WERI-Rb-1 (cell line): Measurements from ENCODE around the gene METAP1.
"Not testable (repeated sequence)": the region's sequence is repeated elsewhere in the genome, so short reads cannot be mapped to it uniquely, and the experiment has no call there.

Source experiments
- DNase-seq: peaks from one replicate; pipeline ENCODE4 v3.0.0-alpha.2; 2020
- H3K27ac ChIP-seq: fragments of 250-450 bp; sonication (Bioruptor Pico); 2 replicates; pipeline ENCODE4 v1.5.1; 2020; ENCODE audit warnings: mild to moderate bottlenecking, moderate library complexity
- H3K27me3 ChIP-seq: fragments of 250-450 bp; sonication (Bioruptor Pico); 2 replicates; pipeline ENCODE4 v1.5.1; 2021; ENCODE audit warnings: mild to moderate bottlenecking, low read depth, moderate library complexity; ENCODE audit not compliant: insufficient read depth, severe bottlenecking
- H3K36me3 ChIP-seq: fragments of 250-450 bp; sonication (Bioruptor Pico); 2 replicates; pipeline ENCODE4 v1.5.1; 2020; ENCODE audit warnings: mild to moderate bottlenecking, moderate library complexity
- H3K4me3 ChIP-seq: 2 replicates; pipeline ENCODE4 v1.5.1; 2011; ENCODE audit warnings: low read depth, mild to moderate bottlenecking, control low read depth, low read length
- H3K9me3 ChIP-seq: fragments of 250-450 bp; sonication (Bioruptor Pico); 2 replicates; pipeline ENCODE4 v1.5.1; 2021; ENCODE audit warnings: mild to moderate bottlenecking, moderate library complexity; ENCODE audit not compliant: severe bottlenecking
- CTCF ChIP-seq: IDR thresholded peaks from 2 replicates; pipeline ENCODE4 v1.5.1; 2011; ENCODE audit warnings: low read depth, mild to moderate bottlenecking, control low read depth, inconsistent platforms, low read length

Gene METAP1

GRCh38 chr4:99099311-99099710 lies 103.8 kb downstream of the METAP1 start:
- peaks cover 3% of the 10 kb centered on the region for H3K9me3 ChIP-seq
- H3K36me3 ChIP-seq, result no peaks in the 10 kb centered on the region
- no peak for DNase-seq
- no peak overlapping the region for H3K27ac ChIP-seq
- no peak for TF ChIP-seq CTCF
- no peaks in the 10 kb centered on the region for H3K27me3 ChIP-seq
- no peak overlapping the region for H3K4me3 ChIP-seq

- not testable (repeated sequence) for H3K36me3 ChIP-seq, H3K4me3 ChIP-seq, H3K27me3 ChIP-seq, H3K9me3 ChIP-seq, DNase-seq, H3K27ac ChIP-seq
These were observed 104.3 kb downstream of the METAP1 start for GRCh38 chr4:99099814-99100213.

GRCh38 chr4:99100876-99101275 lies 105.4 kb downstream of the METAP1 start:
- H3K36me3 ChIP-seq, result no peaks in the 10 kb centered on the region
- no peaks in the 10 kb centered on the region for H3K9me3 ChIP-seq
- H3K27ac ChIP-seq, result no peak overlapping the region
- TF ChIP-seq CTCF, result no peak
- DNase-seq, result no peak
- no peaks in the 10 kb centered on the region for H3K27me3 ChIP-seq
- no peak overlapping the region for H3K4me3 ChIP-seq

- H3K9me3 ChIP-seq, result no peaks in the 10 kb centered on the region
- no peak for DNase-seq
- H3K4me3 ChIP-seq, result no peak overlapping the region
- TF ChIP-seq CTCF, result no peak
- no peaks in the 10 kb centered on the region for H3K27me3 ChIP-seq
- no peak overlapping the region for H3K27ac ChIP-seq
- no peaks in the 10 kb centered on the region for H3K36me3 ChIP-seq
These were observed 107.1 kb downstream of the METAP1 start for GRCh38 chr4:99102634-99103033.

GRCh38 chr4:99103166-99103565 lies 107.6 kb downstream of the METAP1 start:
- DNase-seq, result no peak
- Histone ChIP-seq H3K36me3 (no peaks in the 10 kb centered on the region), H3K9me3 (no peaks in the 10 kb centered on the region), H3K27ac (no peak overlapping the region), H3K27me3 (no peaks in the 10 kb centered on the region), H3K4me3 (no peak overlapping the region)
- no peak for TF ChIP-seq CTCF

GRCh38 chr4:99104153-99104552 lies 108.6 kb downstream of the METAP1 start:
- no peaks in the 10 kb centered on the region for H3K27me3 ChIP-seq
- H3K27ac ChIP-seq, result no peak overlapping the region
- no peak for TF ChIP-seq CTCF
- no peaks in the 10 kb centered on the region for H3K9me3 ChIP-seq
- H3K4me3 ChIP-seq, result no peak overlapping the region
- no peaks in the 10 kb centered on the region for H3K36me3 ChIP-seq
- no peak for DNase-seq

- H3K27ac ChIP-seq, H3K4me3 ChIP-seq, H3K9me3 ChIP-seq, H3K36me3 ChIP-seq, H3K27me3 ChIP-seq, DNase-seq: not testable (repeated sequence)
These were observed 113.8 kb downstream of the METAP1 start for GRCh38 chr4:99109286-99109685.
